DOHH2 (cell line): ENCODE measurements around the gene TBCK.

ENCODE experiments used
- H3F3A ChIP-seq: fragments of 200-600 bp; sonication (generic), shearing (Covaris generic); 2 replicates; pipeline ENCODE4 v1.6.0; 2016; ENCODE audit warnings: antibody characterized with exemption, mild to moderate bottlenecking; ENCODE audit not compliant: control insufficient read depth, insufficient read depth
- H3K27ac ChIP-seq: fragments of 200-600 bp; sonication (generic); 2 replicates; pipeline ENCODE4 v1.5.1; 2014; ENCODE audit warnings: low read depth, mild to moderate bottlenecking, low read length, moderate library complexity
- H3K27me3 ChIP-seq: fragments of 200-600 bp; sonication (generic); 2 replicates; pipeline ENCODE4 v1.6.1; 2014; ENCODE audit warnings: mild to moderate bottlenecking, low read length, mixed read lengths; ENCODE audit not compliant: control insufficient read depth
- H3K36me3 ChIP-seq: fragments of 200-600 bp; sonication (generic); 2 replicates; pipeline ENCODE4 v1.6.1; 2014; ENCODE audit warnings: mild to moderate bottlenecking, low read length, moderate library complexity, mixed read lengths; ENCODE audit not compliant: control insufficient read depth
- H3K4me1 ChIP-seq: fragments of 200-600 bp; sonication (generic); 2 replicates; pipeline ENCODE4 v1.6.1; 2014; ENCODE audit warnings: mild to moderate bottlenecking, low read length, mixed read lengths; ENCODE audit not compliant: control insufficient read depth
- H3K4me2 ChIP-seq: fragments of 200-600 bp; sonication (generic); 2 replicates; pipeline ENCODE4 v1.6.0; 2014; ENCODE audit warnings: mild to moderate bottlenecking, low read length, moderate library complexity
- H3K4me3 ChIP-seq: fragments of 200-600 bp; sonication (generic); 2 replicates; pipeline ENCODE4 v1.5.1; 2014; ENCODE audit warnings: mild to moderate bottlenecking, low read length, mixed read lengths
- H3K79me2 ChIP-seq: fragments of 200-600 bp; sonication (generic); 2 replicates; pipeline ENCODE4 v1.6.1; 2014; ENCODE audit warnings: mild to moderate bottlenecking, low read length, mixed read lengths; ENCODE audit not compliant: control insufficient read depth
- H3K9me2 ChIP-seq: fragments of 200-600 bp; sonication (generic); replicated peaks from 2 replicates; pipeline ENCODE4 v1.6.1; 2014; ENCODE audit warnings: mild to moderate bottlenecking, low read length, mixed read lengths; ENCODE audit not compliant: control insufficient read depth
- H3K9me3 ChIP-seq: fragments of 200-600 bp; sonication (generic); 2 replicates; pipeline ENCODE4 v1.6.1; 2014; ENCODE audit warnings: antibody characterized with exemption, low read length, mixed read lengths; ENCODE audit not compliant: control insufficient read depth, insufficient read depth
- H4K20me1 ChIP-seq: fragments of 200-600 bp; sonication (generic); 2 replicates; pipeline ENCODE4 v1.6.0; 2014; ENCODE audit warnings: low read depth, mild to moderate bottlenecking, antibody characterized with exemption, low read length, moderate library complexity; ENCODE audit not compliant: control insufficient read depth, insufficient read depth
- EZH2phosphoT487 ChIP-seq: fragments of 200-600 bp; sonication (generic); IDR thresholded peaks from 2 replicates; pipeline ENCODE4 v1.6.1; 2017; ENCODE audit warnings: borderline replicate concordance, mild to moderate bottlenecking, antibody characterized with exemption, low read length, moderate library complexity, mixed read lengths
- TF ChIP-seq, protein P1 (sequence below): fragments of 200-600 bp; sonication (generic); IDR thresholded peaks from one replicate; pipeline ENCODE4 v1.5.1; 2014; ENCODE audit warnings: antibody characterized with exemption, mild to moderate bottlenecking, low read depth, low read length; ENCODE audit not compliant: poor library complexity, severe bottlenecking

Gene TBCK

GRCh38 chr4:106256190-106256589 lies 59.8 kb downstream of the TBCK start:
- no peak for TF ChIP-seq EZH2phosphoT487
- TF ChIP-seq, protein P1, sequence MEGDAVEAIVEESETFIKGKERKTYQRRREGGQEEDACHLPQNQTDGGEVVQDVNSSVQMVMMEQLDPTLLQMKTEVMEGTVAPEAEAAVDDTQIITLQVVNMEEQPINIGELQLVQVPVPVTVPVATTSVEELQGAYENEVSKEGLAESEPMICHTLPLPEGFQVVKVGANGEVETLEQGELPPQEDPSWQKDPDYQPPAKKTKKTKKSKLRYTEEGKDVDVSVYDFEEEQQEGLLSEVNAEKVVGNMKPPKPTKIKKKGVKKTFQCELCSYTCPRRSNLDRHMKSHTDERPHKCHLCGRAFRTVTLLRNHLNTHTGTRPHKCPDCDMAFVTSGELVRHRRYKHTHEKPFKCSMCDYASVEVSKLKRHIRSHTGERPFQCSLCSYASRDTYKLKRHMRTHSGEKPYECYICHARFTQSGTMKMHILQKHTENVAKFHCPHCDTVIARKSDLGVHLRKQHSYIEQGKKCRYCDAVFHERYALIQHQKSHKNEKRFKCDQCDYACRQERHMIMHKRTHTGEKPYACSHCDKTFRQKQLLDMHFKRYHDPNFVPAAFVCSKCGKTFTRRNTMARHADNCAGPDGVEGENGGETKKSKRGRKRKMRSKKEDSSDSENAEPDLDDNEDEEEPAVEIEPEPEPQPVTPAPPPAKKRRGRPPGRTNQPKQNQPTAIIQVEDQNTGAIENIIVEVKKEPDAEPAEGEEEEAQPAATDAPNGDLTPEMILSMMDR = no peak
- Histone ChIP-seq H3K27me3 (no peaks in the 10 kb centered on the region), H4K20me1 (no peaks in the 10 kb centered on the region), H3K27ac (no peak overlapping the region), H3K4me1 (no peaks in the 10 kb centered on the region), H3K36me3 (peaks cover 3% of the 10 kb centered on the region; the same call in 1 of the 2 replicates), H3K9me3 (no peaks in the 10 kb centered on the region), H3K9me2 (no peaks in the 10 kb centered on the region), H3K4me2 (no peak overlapping the region), H3F3A (no peaks in the 10 kb centered on the region), H3K79me2 (no peaks in the 10 kb centered on the region), H3K4me3 (no peak overlapping the region)

GRCh38 chr4:106255195-106255594 lies 60.8 kb downstream of the TBCK start:
- Histone ChIP-seq H3K79me2 (no peaks in the 10 kb centered on the region), H3K27me3 (no peaks in the 10 kb centered on the region), H4K20me1 (no peaks in the 10 kb centered on the region), H3K9me3 (no peaks in the 10 kb centered on the region), H3K9me2 (no peaks in the 10 kb centered on the region), H3K36me3 (peaks cover 7% of the 10 kb centered on the region), H3K4me1 (no peaks in the 10 kb centered on the region), H3K4me3 (no peak overlapping the region), H3K27ac (no peak overlapping the region), H3F3A (no peaks in the 10 kb centered on the region), H3K4me2 (no peak overlapping the region)
- TF ChIP-seq, protein P1 = no peak
- TF ChIP-seq EZH2phosphoT487 = no peak

DNA sequence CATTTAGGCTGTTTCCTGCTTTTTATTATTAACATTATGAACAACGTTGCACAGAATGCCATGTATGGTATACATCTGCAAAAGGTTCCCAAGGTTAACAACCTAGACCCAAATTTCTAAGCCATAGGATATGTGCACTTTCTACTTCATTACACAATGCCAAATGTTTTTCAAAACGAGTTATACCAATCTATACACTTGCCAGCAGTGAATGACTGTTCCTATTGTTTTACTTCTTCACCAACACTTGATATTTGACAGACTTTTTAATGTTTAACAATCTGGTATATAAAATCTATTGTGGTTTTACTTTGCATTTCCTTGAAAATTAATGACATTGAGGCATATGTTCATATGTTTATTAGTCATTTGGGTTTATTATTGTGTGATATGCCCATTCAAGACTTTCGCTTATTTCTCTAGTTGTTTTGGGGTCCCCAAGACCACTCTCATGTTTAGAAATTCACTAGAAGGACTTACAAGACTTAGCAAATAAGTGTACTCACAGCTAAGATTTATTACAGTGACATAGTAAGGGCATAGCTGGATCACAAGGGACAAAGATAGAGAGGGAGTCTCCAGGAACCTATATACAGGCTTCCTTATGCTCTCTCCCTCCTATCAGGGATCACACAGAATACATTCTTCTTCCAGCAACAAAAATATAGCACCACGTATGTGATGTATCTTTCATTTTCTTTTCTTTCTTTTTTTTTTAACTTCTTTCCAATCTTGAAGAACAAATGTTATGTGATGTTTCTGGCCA lies 62.5 kb downstream of the TBCK start:
- Histone ChIP-seq H3K4me1 (no peaks in the 10 kb centered on the region), H3K9me3 (no peaks in the 10 kb centered on the region), H3K4me2 (no peak overlapping the region), H3K4me3 (no peak overlapping the region), H3K79me2 (no peaks in the 10 kb centered on the region), H3K27ac (no peak overlapping the region), H3K36me3 (peaks cover 4% of the 10 kb centered on the region), H3F3A (no peaks in the 10 kb centered on the region), H3K27me3 (no peaks in the 10 kb centered on the region), H4K20me1 (no peaks in the 10 kb centered on the region), H3K9me2 (no peaks in the 10 kb centered on the region)
- no peak for TF ChIP-seq EZH2phosphoT487
- TF ChIP-seq, protein P1 = no peak

DNA sequence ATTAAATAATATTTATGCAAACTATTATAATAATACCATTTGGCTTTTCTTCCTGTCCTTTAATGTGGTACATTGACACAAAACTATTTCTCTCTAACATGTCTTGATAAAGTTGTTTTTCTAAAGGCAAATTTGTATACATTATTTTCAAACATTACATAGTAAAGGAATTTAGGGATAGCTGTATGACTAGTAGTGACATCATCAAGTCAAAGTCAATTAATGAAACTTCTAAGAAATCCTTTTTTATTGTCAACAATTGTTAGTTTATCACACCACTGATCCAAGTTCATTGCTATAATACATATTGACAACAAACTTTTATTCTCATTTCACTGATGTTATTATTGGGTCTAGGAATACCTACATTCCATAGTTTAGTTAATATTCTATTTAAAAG lies 68.4 kb downstream of the TBCK start:
- Histone ChIP-seq H3K9me2 (no peaks in the 10 kb centered on the region), H3K36me3 (peaks cover 3% of the 10 kb centered on the region), H3K27me3 (no peaks in the 10 kb centered on the region), H3K4me1 (no peaks in the 10 kb centered on the region), H3K4me3 (no peak overlapping the region), H3K27ac (no peak overlapping the region), H3F3A (no peaks in the 10 kb centered on the region), H3K9me3 (no peaks in the 10 kb centered on the region), H3K79me2 (no peaks in the 10 kb centered on the region), H3K4me2 (no peak overlapping the region), H4K20me1 (no peaks in the 10 kb centered on the region)
- no peak for TF ChIP-seq EZH2phosphoT487
- TF ChIP-seq, protein P1 = no peak
